GM23338 (cell line): ENCODE measurements around the gene PPP2R3B. TPM values are rescaled to one million over a fixed set of nuclear protein-coding genes. Genes with fewer than 3 reads are reported as not detected.

Experiments used
- ATAC-seq: fragments of 200-7000 bp; cut with Tn5 transposase; 3 replicates; pipeline ENCODE4 v1.9.1; 2020
- DNase-seq: peaks from one replicate; pipeline ENCODE4 v3.0.0-alpha.2; 2015; ENCODE audit warnings: low spot score
- H2AFZ ChIP-seq: fragments of 200-600 bp; sonication (generic); 2 replicates; pipeline ENCODE4 v1.8.0; 2016; ENCODE audit warnings: antibody characterized with exemption, mild to moderate bottlenecking, moderate library complexity
- H3F3A ChIP-seq: fragments of 200-600 bp; sonication (generic); replicated peaks from 2 replicates; pipeline ENCODE4 v1.8.0; 2017; ENCODE audit warnings: antibody characterized with exemption, mixed run types, low read depth
- H3K27ac ChIP-seq: fragments of 200-600 bp; sonication (generic); 2 replicates; pipeline ENCODE4 v1.6.1; 2016; ENCODE audit warnings: low read depth
- H3K27me3 ChIP-seq: fragments of 200-600 bp; sonication (generic); 2 replicates; pipeline ENCODE4 v1.8.0; 2016; ENCODE audit warnings: mild to moderate bottlenecking, mixed run types, moderate library complexity; ENCODE audit not compliant: insufficient read depth
- H3K36me3 ChIP-seq: fragments of 200-600 bp; sonication (generic); 2 replicates; pipeline ENCODE4 v1.8.0; 2016; ENCODE audit warnings: mild to moderate bottlenecking; ENCODE audit not compliant: insufficient read depth
- H3K4me1 ChIP-seq: fragments of 200-600 bp; sonication (generic); 2 replicates; pipeline ENCODE4 v1.8.0; 2016; ENCODE audit warnings: mild to moderate bottlenecking, moderate library complexity; ENCODE audit not compliant: insufficient read depth
- H3K4me2 ChIP-seq: fragments of 200-600 bp; sonication (generic); 2 replicates; pipeline ENCODE4 v1.7.1; 2017; ENCODE audit warnings: mixed run types
- H3K4me3 ChIP-seq: fragments of 200-600 bp; sonication (generic); 2 replicates; pipeline ENCODE4 v1.6.1; 2016; ENCODE audit warnings: mixed run types
- H3K79me2 ChIP-seq: fragments of 200-600 bp; sonication (generic); replicated peaks from 2 replicates; pipeline ENCODE4 v1.8.0; 2017; ENCODE audit warnings: mild to moderate bottlenecking; ENCODE audit not compliant: insufficient read depth
- H3K9me2 ChIP-seq: fragments of 200-600 bp; sonication (generic); 2 replicates; pipeline ENCODE4 v1.8.0; 2017; ENCODE audit not compliant: insufficient read depth
- H4K20me1 ChIP-seq: fragments of 200-600 bp; sonication (generic); replicated peaks from 2 replicates; pipeline ENCODE4 v1.8.0; 2017; ENCODE audit warnings: mild to moderate bottlenecking; ENCODE audit not compliant: insufficient read depth
- H3K27ac Mint-ChIP-seq: 2 replicates; pipeline ENCODE4 v1.8.0; 2020; ENCODE audit warnings: inconsistent platforms, mild to moderate bottlenecking, moderate library complexity, mixed read lengths
- H3K27me3 Mint-ChIP-seq: 3 replicates; pipeline ENCODE4 v1.8.0; 2022; ENCODE audit warnings: low read depth, mild to moderate bottlenecking, moderate library complexity, mixed read lengths, inconsistent platforms; ENCODE audit not compliant: insufficient read depth, poor library complexity
- H3K36me3 Mint-ChIP-seq: 3 replicates; pipeline ENCODE4 v1.8.0; 2021; ENCODE audit warnings: low read depth, mild to moderate bottlenecking, inconsistent platforms, moderate library complexity, mixed read lengths
- H3K4me1 Mint-ChIP-seq: 3 replicates; pipeline ENCODE4 v1.8.0; 2020; ENCODE audit warnings: mild to moderate bottlenecking, inconsistent platforms, mixed read lengths
- H3K4me3 Mint-ChIP-seq: 3 replicates; pipeline ENCODE4 v1.8.0; 2021; ENCODE audit warnings: moderate library complexity, mild to moderate bottlenecking, inconsistent platforms, mixed read lengths
- H3K9me3 Mint-ChIP-seq: 3 replicates; pipeline ENCODE4 v1.8.0; 2020; ENCODE audit warnings: moderate library complexity, mild to moderate bottlenecking, inconsistent platforms, mixed read lengths
- CREB1 ChIP-seq: fragments of 250-450 bp; sonication (Bioruptor Pico); IDR thresholded peaks from 2 replicates; pipeline ENCODE4 v1.5.0; 2020; ENCODE audit warnings: low read depth, mild to moderate bottlenecking, moderate library complexity
- CTCF ChIP-seq, 2 experiments: fragments of 200-600 bp in 1 of 2; sonication (generic) in 1 of 2; conservative IDR thresholded peaks; 2 replicates each; pipeline versions ENCODE4 v1.5.1 to v1.6.1; 2016 to 2017; ENCODE audit warnings: antibody characterized with exemption in 2 of 2, low read depth in 2 of 2, mild to moderate bottlenecking in 2 of 2, moderate library complexity in 1 of 2
- REST ChIP-seq: IDR thresholded peaks from one replicate; pipeline ENCODE4 v1.6.1; 2018; ENCODE audit warnings: antibody characterized with exemption; ENCODE audit not compliant: unreplicated experiment
- STAT1 ChIP-seq: IDR thresholded peaks from one replicate; pipeline ENCODE4 v1.6.1; 2016; ENCODE audit warnings: antibody characterized with exemption; ENCODE audit not compliant: unreplicated experiment
- polyA plus RNA-seq: library from polyadenylated mRNA; unstranded; fragments of >200 nt; fragmentation: Nextera tagmentation; extraction: Ambion mirVana; gene quantifications from 2 replicates; pipeline ENCODE4 v1.2.1, GENCODE V29; 2016
- total RNA-seq: library from RNA; depleted of rRNA; stranded (reverse); fragments of >200 nt; shearing (Covaris generic); gene quantifications from 2 replicates; pipeline ENCODE4 v1.2.3, GENCODE V29; 2014
- TF ChIP-seq, protein P1 (sequence below): IDR thresholded peaks from 2 replicates; pipeline ENCODE4 v1.6.1; 2016; ENCODE audit warnings: antibody characterized with exemption

The PPP2R3B gene
- total and polyA plus RNA-seq, 2 experiments from 2014 or later, result 50.1 to 104 TPM

DNA sequence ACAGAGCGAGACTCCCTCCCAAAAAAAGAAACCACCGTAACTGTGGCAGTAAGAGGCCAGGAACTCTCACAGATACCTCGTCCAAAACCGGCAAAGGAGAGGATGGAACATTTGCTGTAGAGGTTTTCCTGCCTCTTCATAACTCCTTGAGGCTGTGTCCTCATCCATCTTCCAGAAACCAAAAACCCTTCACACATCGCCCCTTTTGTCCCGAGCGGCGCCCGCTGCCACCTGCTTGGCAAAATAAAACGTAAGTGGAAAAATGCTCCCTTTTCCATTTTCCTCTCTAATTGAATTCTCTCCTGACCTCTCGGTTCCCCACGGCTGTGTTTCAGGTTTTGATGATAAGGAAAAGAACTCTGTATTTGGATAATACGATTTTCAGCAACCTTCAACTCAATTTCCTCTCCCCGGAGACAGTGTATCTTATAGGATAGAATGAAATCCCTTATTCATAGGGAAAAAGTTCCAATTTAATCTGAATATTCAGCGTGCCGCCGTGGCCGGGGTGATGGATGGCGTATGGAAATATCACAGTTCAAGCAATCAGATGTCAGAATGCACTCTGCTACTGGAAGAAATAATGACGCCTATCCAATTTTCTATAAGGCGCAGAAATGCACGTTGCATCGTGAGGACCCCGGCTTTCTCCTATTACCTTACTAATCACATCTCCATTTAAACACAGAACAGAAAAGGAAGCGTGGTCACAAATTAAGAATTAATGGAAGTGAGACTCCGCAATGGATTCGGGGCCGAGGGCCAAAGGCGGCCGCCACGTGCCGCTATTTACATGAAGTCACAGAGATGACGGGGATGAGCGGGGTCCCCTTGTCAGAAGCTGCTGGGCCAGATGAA, 5.2 kb upstream of the PPP2R3B start:
- H3K36me3 Mint-ChIP-seq, result 0 out of 3 replicates have a peak, but pooled peaks cover 3% of the 10 kb centered on the region
- ATAC-seq, result no peak
- no peaks in the 10 kb centered on the region for H3K27me3 ChIP-seq
- no peaks in the 10 kb centered on the region for H3K79me2 ChIP-seq
- H3K36me3 ChIP-seq, result no peaks in the 10 kb centered on the region
- no peak overlapping the region for H3K27ac Mint-ChIP-seq
- no peak overlapping the region for H2AFZ ChIP-seq
- peaks cover 13% of the 10 kb centered on the region for H3K27me3 Mint-ChIP-seq
- H4K20me1 ChIP-seq, result no peaks in the 10 kb centered on the region
- H3F3A ChIP-seq, result 0 out of 2 replicates have a peak, but pooled peaks cover 7% of the 10 kb centered on the region
- peaks cover 7% of the 10 kb centered on the region; the same call in 2 of the 3 replicates for H3K4me1 Mint-ChIP-seq
- no peak for DNase-seq
- H3K4me3 ChIP-seq, result no peak overlapping the region
- H3K4me1 ChIP-seq, result peaks cover 4% of the 10 kb centered on the region; the same call in 1 of the 2 replicates
- H3K27ac ChIP-seq, result no peak overlapping the region
- H3K9me2 ChIP-seq, result no peaks in the 10 kb centered on the region
- no peak for TF ChIP-seq CREB1 (CRISPR knock-in tag)
- no peak for TF ChIP-seq REST
- H3K4me2 ChIP-seq, result no peak overlapping the region
- H3K9me3 Mint-ChIP-seq, result peaks cover 4% of the 10 kb centered on the region
- H3K4me3 Mint-ChIP-seq, result no peak overlapping the region; the same call in 2 of the 3 replicates

- no peak for DNase-seq
- no peak for TF ChIP-seq REST
- no peak for TF ChIP-seq STAT1
- no peak for TF ChIP-seq CTCF (conservative IDR thresholded peaks at IDR 0.05; ENCODE audit: low read depth in 2 of 2)
- TF ChIP-seq, protein P1, sequence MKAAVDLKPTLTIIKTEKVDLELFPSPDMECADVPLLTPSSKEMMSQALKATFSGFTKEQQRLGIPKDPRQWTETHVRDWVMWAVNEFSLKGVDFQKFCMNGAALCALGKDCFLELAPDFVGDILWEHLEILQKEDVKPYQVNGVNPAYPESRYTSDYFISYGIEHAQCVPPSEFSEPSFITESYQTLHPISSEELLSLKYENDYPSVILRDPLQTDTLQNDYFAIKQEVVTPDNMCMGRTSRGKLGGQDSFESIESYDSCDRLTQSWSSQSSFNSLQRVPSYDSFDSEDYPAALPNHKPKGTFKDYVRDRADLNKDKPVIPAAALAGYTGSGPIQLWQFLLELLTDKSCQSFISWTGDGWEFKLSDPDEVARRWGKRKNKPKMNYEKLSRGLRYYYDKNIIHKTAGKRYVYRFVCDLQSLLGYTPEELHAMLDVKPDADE, result no peak
Measured at GRCh38 chrX:390459-390858, 3.8 kb upstream of the PPP2R3B start.

More at GRCh38 chrX:390459-390858, 3.8 kb upstream of the PPP2R3B start:
- peaks cover 7% of the 10 kb centered on the region; the same call in 2 of the 3 replicates for H3K4me1 Mint-ChIP-seq
- ATAC-seq, result no peak
- 0 out of 3 replicates have a peak, but pooled peaks cover 3% of the 10 kb centered on the region for H3K36me3 Mint-ChIP-seq
- Histone ChIP-seq H3K9me2 (no peaks in the 10 kb centered on the region), H3K27me3 (no peaks in the 10 kb centered on the region), H3K4me2 (no peak overlapping the region), H3K4me3 (no peak overlapping the region), H4K20me1 (no peaks in the 10 kb centered on the region), H3K36me3 (no peaks in the 10 kb centered on the region), H3K27ac (no peak overlapping the region), H3K79me2 (peaks cover 9% of the 10 kb centered on the region), H3F3A (0 out of 2 replicates have a peak, but pooled peaks cover 7% of the 10 kb centered on the region), H3K4me1 (peaks cover 7% of the 10 kb centered on the region), H2AFZ (no peak overlapping the region)
- peaks cover 15% of the 10 kb centered on the region for H3K27me3 Mint-ChIP-seq
- no peak overlapping the region for H3K4me3 Mint-ChIP-seq
- peaks cover 4% of the 10 kb centered on the region; the same call in 2 of the 3 replicates for H3K9me3 Mint-ChIP-seq
- H3K27ac Mint-ChIP-seq, result no peak overlapping the region
